Pons (tissue), 1 donor: ENCODE measurements around the gene CCNI2.

Experiments used
- DNase-seq: peaks from one replicate; pipeline ENCODE4 v3.0.0-alpha.2; 2016; ENCODE audit warnings: low spot score

CCNI2 gene

GRCh38 chr5:132750471-132751230 lies 3.4 kb downstream of the CCNI2 start:
- no peak for DNase-seq

DNA sequence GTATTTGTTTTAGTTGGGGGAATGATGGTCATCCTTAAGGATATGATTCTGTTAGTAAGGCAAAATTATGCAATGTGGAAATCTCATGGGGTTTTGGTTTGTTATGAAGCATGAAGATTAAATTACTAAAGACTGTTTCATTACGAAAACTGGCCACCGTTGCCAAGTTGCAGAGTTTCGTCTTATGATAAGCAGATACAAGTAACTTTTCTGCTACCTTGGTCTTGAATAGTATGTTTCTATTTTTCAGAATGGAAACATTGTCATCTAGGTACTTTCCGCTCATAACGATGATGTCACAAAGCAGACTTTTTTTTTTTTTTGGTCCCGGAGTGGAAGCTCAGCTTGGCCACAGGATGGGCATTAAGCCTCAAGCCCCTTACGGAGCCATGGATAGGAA lies 4.2 kb downstream of the CCNI2 start:
- DNase-seq = no peak

- no peak for DNase-seq
Measured at GRCh38 chr5:132751971-132752580, 4.8 kb downstream of the CCNI2 start.

GRCh38 chr5:132752581-132753125 lies 5.4 kb downstream of the CCNI2 start:
- no peak for DNase-seq

DNA sequence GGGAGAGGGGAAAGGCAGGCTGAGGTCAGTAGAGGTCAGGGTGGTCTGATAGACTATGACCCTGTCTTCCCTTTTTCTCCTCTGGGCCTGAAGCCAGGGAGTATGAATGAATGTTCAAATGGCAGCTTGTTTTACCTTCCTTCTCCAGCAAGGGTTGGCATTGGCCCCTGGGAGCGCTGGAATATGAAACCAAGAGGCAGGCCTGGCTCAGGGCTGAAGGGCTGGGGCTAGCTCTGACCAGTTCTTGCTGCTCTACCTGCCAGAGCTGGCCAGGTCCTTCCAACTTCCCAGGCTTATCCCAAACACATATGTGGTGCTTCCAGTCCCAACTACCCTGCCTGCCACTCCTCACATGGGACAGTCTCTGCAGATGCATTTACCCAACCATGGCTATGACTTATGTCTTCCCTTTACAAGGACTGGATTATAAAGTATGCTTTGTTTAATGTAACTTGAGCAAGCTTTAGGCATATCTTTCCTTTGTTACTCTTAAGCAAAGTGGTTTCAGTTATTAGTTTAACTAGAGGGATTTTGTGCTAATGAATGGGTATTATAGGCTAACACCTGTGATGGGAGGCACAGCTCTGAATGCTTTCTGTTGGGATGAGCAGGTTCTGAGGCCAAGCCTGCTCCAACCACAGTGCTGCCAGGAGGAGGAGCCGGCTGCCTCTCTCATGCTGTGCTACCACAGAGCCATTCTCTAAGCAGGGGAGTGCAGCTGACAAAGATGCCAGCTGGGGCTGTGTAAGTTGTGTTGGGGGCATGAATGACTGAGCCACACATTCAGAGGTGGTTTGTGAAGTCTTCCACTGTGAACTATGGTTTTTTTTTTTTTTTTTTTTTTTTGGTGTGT lies 6.1 kb downstream of the CCNI2 start:
- DNase-seq = peak; percentile 93

DNA sequence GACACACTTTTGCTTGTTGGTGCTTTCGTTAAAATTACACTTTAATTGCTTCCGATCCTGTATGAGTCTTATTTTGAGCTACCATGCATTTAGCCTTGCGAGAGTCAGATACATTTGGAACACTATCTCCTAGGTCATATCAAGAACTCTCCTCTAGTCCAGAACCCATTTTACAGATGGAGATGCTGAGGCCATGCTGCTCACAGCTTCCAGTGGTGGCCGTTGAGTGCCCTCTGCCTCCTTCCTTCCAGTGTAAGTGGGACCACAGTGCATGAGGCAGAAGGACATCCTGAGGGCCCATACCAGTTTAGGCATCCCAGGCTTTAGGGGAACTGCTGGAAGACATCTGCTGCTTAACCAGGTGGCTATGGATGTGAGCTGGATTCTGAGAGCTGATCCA lies 6.9 kb downstream of the CCNI2 start:
- no peak for DNase-seq

GRCh38 chr5:132754947-132755346 lies 7.7 kb downstream of the CCNI2 start:
- DNase-seq = peak; percentile 71

DNA sequence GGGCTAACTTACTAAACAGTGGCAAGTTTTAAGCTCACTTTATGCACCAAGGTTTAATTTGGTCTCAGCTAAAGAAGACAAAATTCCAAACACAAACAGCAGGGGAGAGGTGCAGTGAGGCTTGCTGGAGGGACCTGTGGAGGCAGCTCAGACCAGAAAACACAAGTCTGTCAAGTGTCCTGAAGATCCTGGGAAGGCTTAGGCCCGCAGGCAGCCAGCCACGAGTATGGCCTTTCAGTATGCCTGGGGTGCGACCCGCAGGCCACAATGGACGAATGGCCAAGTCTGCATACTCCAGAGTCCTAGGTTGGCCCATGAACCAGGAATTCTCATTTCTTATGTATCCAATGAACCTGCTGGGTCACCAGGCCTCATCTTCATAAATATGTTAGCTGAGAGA lies 9.3 kb downstream of the CCNI2 start:
- no peak for DNase-seq

- no peak for DNase-seq
Measured at GRCh38 chr5:132758451-132758850, 11.2 kb downstream of the CCNI2 start.

DNA sequence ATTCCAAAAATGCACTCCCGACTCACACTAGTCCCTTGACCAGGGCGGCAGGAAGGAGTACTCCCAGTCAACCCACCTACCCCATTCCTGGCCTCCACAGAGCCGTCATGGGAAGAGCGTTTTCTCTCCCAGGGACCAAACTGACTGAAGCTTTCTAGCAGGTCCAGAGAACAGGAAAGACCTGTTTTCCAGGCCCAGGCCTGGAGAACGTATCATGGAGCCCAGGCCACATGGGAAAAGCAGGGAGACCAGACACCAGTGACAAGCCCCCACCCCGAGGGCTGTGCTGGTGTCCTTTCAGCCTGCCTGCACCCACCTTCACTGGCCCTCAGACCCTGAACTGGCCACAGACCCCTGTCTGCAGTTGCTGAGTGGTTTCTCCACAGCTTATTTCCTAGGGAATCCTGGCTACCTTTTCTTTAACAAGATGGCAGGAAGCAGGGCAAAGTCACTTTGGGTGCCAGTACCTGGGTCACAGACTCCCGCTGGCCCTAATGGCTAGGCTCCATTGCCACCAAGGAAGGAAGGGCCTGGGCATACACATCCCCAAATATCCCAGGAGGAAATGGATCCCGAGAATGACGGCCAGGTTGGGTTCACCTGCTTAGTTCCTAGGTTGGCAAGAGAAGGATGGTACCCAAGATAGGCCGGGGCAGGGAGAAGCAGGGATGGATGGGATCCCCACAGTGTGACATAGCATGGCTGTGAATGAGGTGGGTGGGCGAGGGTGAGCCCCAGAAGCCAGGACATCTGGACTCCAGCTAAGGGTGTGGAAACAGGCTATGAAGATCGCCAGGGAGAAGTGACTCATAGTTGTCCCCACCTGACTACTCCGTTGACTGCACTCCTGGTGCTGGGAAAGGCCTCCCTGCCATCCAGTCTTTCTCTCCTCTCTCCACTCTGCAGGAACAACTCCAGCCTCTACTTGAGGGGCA lies 12.2 kb downstream of the CCNI2 start:
- DNase-seq = no peak

DNA sequence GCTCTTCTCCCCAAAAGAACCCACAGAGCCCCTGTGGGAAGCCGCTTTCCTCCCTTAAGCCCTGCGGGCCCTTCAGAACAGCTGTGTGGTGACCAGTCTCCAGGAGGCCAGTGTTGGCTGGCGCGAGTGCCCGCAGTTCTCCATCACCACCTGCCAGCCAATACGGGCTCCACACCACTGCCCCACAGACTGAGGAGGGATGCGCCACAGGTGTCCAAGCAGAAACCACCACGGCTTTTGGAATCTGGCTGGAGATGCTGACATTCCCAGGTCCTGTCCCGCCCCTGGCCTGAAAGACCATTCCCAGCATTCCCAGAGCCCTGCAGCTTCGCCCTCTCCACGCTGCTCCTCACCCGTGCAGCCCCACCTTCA lies 12.8 kb downstream of the CCNI2 start:
- DNase-seq = no peak

DNA sequence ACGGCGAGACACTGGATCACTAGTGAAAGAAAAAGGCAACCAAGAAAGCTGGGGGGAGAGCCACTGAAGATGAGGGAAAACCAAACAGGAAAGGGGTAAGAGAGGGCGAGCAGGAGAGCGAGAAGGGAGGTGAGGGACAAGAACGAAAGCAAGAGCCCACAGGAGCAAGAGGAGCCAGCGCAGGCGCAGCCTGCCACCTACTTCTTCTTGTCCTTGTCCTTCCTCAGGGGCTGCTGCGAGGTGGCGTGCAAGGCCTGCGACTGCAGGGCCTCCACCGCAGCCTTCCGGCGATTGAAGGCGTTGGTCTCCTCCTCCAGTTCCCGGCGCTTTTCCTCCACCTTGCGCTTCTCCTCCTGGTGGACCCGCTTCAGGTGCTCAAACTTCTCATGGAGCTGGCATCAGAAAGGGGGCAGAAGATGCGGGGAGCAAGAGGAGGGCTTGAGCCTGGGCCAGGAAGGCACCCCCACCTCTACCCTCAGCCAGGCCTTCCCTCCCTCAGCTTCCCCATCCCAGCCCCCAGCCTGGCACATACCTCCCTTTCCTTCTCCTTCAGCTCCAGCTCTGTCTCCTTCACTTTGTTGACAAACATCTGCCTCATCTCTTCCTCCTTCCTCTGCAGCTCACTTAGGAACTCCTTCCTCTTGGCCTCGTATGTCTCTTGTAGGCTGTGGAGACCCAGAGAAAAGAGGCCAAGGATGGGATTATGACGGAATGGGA lies 13.5 kb downstream of the CCNI2 start:
- DNase-seq = no peak

DNA sequence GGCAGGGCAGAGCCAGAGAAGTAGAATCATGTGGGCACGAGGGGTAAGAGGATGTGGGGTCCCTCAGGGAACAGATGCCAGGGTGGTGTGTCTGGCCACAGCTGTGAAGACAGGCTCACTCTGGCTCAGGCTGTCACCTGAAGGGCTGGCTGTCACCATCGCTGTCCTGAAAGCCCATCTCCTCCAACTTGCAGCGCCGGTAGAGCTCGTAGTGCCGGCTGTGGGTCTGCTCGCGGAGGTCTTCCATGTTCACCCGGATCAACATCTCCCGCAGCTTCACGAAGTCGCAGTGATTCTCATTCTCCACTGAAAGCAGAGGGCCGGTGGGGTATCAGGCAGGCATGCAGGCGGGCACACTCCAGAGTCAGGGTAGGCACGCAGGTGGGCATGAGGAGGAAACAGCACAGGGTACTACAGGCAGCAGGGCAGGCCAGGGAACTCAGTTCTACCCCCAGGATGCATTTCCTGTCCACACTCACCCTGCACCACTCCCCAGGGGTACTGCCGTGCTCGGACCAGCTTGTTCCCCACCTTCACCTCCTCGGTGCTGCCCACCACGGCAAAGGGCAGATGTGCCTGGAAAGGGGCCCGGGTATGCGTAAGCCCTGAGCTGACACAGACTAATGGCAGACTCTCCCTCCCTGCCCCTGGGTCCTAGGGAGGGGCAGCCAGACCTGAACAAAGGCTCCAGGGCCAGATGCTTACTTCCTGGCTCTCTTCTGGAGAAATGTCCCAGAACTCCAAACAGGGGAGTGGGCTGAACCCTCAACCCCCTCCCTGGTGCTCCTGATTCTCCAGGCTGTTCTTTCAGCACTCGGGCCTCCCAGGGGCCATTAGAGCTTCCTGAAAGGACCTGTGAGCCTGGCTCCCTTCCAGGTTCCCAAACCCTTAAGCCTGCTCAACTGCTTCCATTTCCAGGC lies 14.4 kb downstream of the CCNI2 start:
- no peak for DNase-seq

- DNase-seq = no peak
Measured at GRCh38 chr5:132762246-132763000, 15.2 kb downstream of the CCNI2 start.

DNA sequence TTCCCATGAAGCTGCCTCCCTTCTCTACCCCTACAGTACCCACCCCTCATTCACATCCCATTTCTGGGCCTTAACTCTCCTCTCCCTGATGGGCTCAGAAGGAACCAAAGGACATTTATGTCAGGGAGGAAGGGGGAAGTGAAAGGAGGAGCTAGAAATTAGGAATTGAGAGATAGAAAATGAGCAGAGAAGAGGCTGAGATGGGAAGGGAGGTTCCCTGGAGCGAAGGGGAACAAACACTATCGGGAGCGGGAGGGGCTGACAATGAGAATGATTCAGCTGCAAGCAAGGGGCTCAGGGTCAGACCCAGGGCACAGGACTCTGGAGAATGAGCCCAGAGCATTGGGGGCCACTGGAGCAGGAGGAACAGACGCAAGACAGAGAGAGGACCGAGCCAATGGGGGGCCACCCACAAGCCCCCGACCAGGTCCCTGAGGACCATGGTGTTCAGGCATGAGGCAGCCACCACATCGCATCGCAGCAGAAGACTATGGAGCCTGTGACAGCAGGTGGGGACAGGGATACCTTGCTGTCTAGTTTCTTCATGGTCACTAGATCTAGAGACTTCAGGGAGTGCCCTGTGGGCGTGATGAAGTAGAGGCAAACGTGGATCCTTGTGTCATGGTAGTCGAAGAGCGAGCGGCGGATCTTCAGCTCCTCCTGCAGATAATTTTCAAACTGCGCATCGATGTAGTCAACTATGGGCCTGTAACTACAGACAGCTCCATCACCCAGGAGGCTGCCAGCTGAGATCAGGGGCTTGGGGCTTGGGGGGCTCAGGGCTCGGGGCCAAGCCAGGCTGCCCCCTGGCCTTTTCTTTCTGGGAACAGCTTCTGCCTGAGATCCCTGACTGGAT lies 16.2 kb downstream of the CCNI2 start:
- no peak for DNase-seq

- no peak for DNase-seq
Measured at GRCh38 chr5:132764051-132764450, 16.8 kb downstream of the CCNI2 start.

GRCh38 chr5:132764671-132765238 lies 17.5 kb downstream of the CCNI2 start:
- no peak for DNase-seq
